ENCODE data around the gene TRMT10A. TPM values are rescaled to one million over a fixed set of nuclear protein-coding genes. Genes with fewer than 3 reads are reported as not detected.
A peak's percentile ranks its signal among the peaks of the same experiment; 100 is the strongest.

TRMT10A gene
- total RNA-seq, 1 donor from 2014 or later: 15.6 TPM

DNA sequence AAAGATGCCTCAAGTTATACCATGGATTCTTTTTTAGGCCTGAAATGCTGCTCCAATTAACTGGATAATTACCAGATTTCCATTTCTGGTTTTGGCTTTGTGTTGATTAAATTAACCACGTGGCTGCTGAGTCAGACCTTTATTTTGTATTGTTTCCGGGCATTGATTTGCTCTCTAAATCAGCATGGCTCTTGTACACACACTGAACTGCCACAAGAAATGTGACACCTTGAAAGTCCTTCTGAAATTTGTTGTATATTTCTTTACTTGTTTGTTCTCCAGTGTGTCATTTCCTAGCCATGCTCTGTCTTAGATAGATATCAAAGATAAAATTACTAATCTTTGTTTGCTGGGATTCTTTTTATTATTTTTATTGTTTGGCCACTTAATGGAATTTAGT, 22.5 kb upstream of the TRMT10A start:
- TF ChIP-seq EZH2 (IDR thresholded peaks at IDR 0.05) (no peak), EZH2phosphoT487 (IDR thresholded peaks at IDR 0.05) (no peak)
- TF ChIP-seq, protein P1, sequence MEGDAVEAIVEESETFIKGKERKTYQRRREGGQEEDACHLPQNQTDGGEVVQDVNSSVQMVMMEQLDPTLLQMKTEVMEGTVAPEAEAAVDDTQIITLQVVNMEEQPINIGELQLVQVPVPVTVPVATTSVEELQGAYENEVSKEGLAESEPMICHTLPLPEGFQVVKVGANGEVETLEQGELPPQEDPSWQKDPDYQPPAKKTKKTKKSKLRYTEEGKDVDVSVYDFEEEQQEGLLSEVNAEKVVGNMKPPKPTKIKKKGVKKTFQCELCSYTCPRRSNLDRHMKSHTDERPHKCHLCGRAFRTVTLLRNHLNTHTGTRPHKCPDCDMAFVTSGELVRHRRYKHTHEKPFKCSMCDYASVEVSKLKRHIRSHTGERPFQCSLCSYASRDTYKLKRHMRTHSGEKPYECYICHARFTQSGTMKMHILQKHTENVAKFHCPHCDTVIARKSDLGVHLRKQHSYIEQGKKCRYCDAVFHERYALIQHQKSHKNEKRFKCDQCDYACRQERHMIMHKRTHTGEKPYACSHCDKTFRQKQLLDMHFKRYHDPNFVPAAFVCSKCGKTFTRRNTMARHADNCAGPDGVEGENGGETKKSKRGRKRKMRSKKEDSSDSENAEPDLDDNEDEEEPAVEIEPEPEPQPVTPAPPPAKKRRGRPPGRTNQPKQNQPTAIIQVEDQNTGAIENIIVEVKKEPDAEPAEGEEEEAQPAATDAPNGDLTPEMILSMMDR (IDR thresholded peaks at IDR 0.05): no peak
- Mint-ChIP-seq H3K27ac (no peak overlapping the region), H3K4me3 (no peak overlapping the region), H3K4me1 (no peaks in the 10 kb centered on the region), H3K27me3 (ENCODE audit: insufficient read depth, low read depth) (no peaks in the 10 kb centered on the region), H3K36me3 (no peaks in the 10 kb centered on the region), H3K9me3 (no peaks in the 10 kb centered on the region)
- Histone ChIP-seq H2AFZ (replicated peaks) (peak overlapping the region; percentile 63), H3K36me3 (no peaks in the 10 kb centered on the region), H3K9me3 (ENCODE audit: low read depth) (no peaks in the 10 kb centered on the region), H3K4me2 (no peak overlapping the region), H3K4me1 (no peaks in the 10 kb centered on the region), H3K4me3 (no peak overlapping the region), H3K9ac (no peak overlapping the region), H3K27ac (no peak overlapping the region), H3K79me2 (ENCODE audit: low read depth) (no peaks in the 10 kb centered on the region), H3F3A (ENCODE audit: low read depth) (no peaks in the 10 kb centered on the region), H3K27me3 (no peaks in the 10 kb centered on the region), H4K20me1 (ENCODE audit: low read depth) (no peaks in the 10 kb centered on the region)
- DNase-seq (ENCODE audit: low spot score): no peak

DNA sequence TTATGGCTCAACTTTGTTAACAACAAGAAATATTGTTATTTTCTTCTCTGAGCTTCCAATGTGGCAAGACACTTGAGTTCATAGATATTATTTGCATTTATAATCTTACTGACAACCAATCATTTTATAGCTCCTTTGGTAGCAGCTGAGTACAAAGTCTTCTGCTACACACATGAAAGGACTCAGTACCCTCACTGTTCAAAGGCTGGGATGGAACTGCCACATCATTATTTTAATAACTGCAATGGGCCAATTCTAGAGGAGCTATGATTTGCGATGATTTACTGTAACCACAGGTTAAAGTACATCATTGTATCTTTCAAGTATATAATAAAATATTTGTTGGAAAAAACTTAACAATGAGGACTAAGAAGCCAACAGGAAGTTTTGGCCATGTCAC, 21.7 kb upstream of the TRMT10A start:
- Mint-ChIP-seq H3K9me3 (no peaks in the 10 kb centered on the region), H3K4me3 (no peak overlapping the region), H3K4me1 (no peaks in the 10 kb centered on the region), H3K36me3 (no peaks in the 10 kb centered on the region), H3K27ac (no peak overlapping the region), H3K27me3 (ENCODE audit: insufficient read depth, low read depth) (no peaks in the 10 kb centered on the region)
- Histone ChIP-seq H3F3A (ENCODE audit: low read depth) (no peaks in the 10 kb centered on the region), H3K36me3 (no peaks in the 10 kb centered on the region), H3K27me3 (no peaks in the 10 kb centered on the region), H3K4me3 (no peak overlapping the region), H3K9me3 (ENCODE audit: low read depth) (no peaks in the 10 kb centered on the region), H4K20me1 (ENCODE audit: low read depth) (no peaks in the 10 kb centered on the region), H3K9ac (no peak overlapping the region), H3K79me2 (ENCODE audit: low read depth) (no peaks in the 10 kb centered on the region), H3K27ac (no peak overlapping the region), H3K4me2 (no peak overlapping the region), H3K4me1 (no peaks in the 10 kb centered on the region), H2AFZ (replicated peaks) (no peak overlapping the region)
- no peak for DNase-seq (ENCODE audit: low spot score)
- TF ChIP-seq EZH2 (IDR thresholded peaks at IDR 0.05) (no peak), EZH2phosphoT487 (IDR thresholded peaks at IDR 0.05) (no peak)
- TF ChIP-seq, protein P1 (IDR thresholded peaks at IDR 0.05): no peak

DNA sequence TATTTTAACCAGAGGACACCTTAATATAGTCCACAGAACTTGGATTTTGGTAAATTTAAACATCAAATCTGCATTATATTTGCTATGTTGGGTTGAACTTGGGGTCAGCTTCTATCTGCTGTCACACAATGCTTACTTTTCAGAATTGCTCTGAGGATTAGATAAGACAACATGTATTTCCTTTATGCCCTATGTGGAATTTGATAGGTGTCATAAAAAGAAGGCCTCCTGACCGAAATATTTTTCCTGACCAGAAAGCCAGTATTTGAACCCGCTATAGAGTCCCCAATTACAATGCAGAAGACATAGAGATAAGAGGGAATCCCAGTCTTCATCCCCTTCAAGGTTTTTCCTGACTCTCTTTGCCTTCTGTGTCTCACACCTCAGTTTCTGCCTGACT, 14.9 kb upstream of the TRMT10A start:
- Histone ChIP-seq H4K20me1 (ENCODE audit: low read depth) (no peaks in the 10 kb centered on the region), H3K36me3 (no peaks in the 10 kb centered on the region), H3K4me1 (peaks cover 13% of the 10 kb centered on the region), H3K4me3 (no peak overlapping the region), H3K4me2 (no peak overlapping the region), H3K9ac (no peak overlapping the region), H3F3A (ENCODE audit: low read depth) (no peaks in the 10 kb centered on the region), H3K79me2 (ENCODE audit: low read depth) (no peaks in the 10 kb centered on the region), H3K9me3 (ENCODE audit: low read depth) (no peaks in the 10 kb centered on the region), H3K27ac (no peak overlapping the region), H3K27me3 (no peaks in the 10 kb centered on the region), H2AFZ (replicated peaks) (no peak overlapping the region)
- Mint-ChIP-seq H3K4me1 (peaks cover 11% of the 10 kb centered on the region), H3K27me3 (ENCODE audit: insufficient read depth, low read depth) (peaks cover 2% of the 10 kb centered on the region), H3K27ac (no peak overlapping the region), H3K4me3 (no peak overlapping the region), H3K9me3 (no peaks in the 10 kb centered on the region), H3K36me3 (no peaks in the 10 kb centered on the region)
- no peak for DNase-seq (ENCODE audit: low spot score)
- no peak for TF ChIP-seq EZH2phosphoT487 (IDR thresholded peaks at IDR 0.05)

DNA sequence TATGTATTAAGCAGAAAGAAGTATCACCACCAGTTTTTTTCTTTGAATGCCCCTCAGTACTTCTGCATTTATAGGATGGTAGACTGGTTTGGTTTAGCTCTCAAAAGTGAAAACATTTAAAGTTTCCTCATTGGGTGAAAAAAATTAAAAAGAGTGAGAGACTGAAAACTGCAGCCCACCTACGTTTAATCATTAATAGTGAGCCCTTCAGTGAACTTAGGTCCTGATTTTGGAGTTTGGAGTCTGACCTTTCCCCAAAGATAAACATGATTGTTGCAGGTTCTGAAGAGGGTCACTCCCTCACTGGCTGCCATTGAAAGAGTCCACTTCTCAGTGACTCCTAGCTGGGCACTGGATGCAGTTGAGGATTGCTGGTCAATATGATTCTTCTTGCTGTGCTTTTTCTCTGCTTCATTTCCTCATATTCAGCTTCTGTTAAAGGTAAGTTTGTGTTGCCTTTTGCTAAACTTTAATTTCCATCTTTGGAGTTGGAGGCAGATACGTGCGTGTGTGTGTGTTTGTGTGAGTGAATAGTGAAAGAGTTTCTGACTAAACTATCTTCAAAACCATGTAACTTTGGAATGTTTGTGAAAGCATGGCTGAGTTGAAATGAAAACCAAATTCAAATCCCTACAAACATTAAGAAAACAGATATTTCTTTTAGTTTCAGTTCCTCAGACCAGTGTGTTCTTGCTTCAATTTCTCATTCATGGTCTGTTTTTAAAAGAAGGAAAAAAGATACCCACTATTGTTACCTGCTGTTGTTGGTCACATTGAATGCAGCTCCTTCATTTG, 10.9 kb upstream of the TRMT10A start, which contains the start of gene MTTP:
MTTP (plus strand) TSS at position 295 of the 795 bp plus-strand sequence; CDS start at position 381, 86 bp downstream.
- H3K79me2 ChIP-seq (ENCODE audit: low read depth): no peaks in the 10 kb centered on the region
- no peak within 1 kb of the TSS for H3K4me3 ChIP-seq
- H3K4me1 ChIP-seq: peaks cover 13% of the 10 kb centered on the region
- Mint-ChIP-seq H3K27ac (peak within 1 kb of the TSS; percentile 98), H3K4me1 (peaks cover 11% of the 10 kb centered on the region), H3K4me3 (peak within 1 kb of the TSS; percentile 65), H3K9me3 (no peaks in the 10 kb centered on the region), H3K36me3 (no peaks in the 10 kb centered on the region), H3K27me3 (ENCODE audit: insufficient read depth, low read depth) (peaks cover 2% of the 10 kb centered on the region)
- peak within 1 kb of the TSS; percentile 100 for H2AFZ ChIP-seq (replicated peaks)
- no peaks in the 10 kb centered on the region for H3K36me3 ChIP-seq
- no peak for DNase-seq (ENCODE audit: low spot score)
- no peaks in the 10 kb centered on the region for H3F3A ChIP-seq (ENCODE audit: low read depth)
- H3K9ac ChIP-seq: no peak within 1 kb of the TSS
- no peak for TF ChIP-seq EZH2 (IDR thresholded peaks at IDR 0.05)
- TF ChIP-seq, protein P1 (IDR thresholded peaks at IDR 0.05): no peak
- no peak for TF ChIP-seq EZH2phosphoT487 (IDR thresholded peaks at IDR 0.05)
- no peaks in the 10 kb centered on the region for H4K20me1 ChIP-seq (ENCODE audit: low read depth)
- H3K27ac ChIP-seq: no peak within 1 kb of the TSS
- peaks cover 6% of the 10 kb centered on the region for H3K27me3 ChIP-seq
- peak within 1 kb of the TSS; percentile 21 for H3K4me2 ChIP-seq
- no peaks in the 10 kb centered on the region for H3K9me3 ChIP-seq (ENCODE audit: low read depth)
